ENCODE data around the gene SLC25A39. TPM values are rescaled to one million over a fixed set of nuclear protein-coding genes. Genes with fewer than 3 reads are reported as not detected.
"Not testable (repeated sequence)": the region's sequence is repeated elsewhere in the genome, so short reads cannot be mapped to it uniquely, and the experiment has no call there.

The SLC25A39 gene, protein sequence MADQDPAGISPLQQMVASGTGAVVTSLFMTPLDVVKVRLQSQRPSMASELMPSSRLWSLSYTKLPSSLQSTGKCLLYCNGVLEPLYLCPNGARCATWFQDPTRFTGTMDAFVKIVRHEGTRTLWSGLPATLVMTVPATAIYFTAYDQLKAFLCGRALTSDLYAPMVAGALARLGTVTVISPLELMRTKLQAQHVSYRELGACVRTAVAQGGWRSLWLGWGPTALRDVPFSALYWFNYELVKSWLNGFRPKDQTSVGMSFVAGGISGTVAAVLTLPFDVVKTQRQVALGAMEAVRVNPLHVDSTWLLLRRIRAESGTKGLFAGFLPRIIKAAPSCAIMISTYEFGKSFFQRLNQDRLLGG
- total RNA-seq, result 65.2 TPM

DNA sequence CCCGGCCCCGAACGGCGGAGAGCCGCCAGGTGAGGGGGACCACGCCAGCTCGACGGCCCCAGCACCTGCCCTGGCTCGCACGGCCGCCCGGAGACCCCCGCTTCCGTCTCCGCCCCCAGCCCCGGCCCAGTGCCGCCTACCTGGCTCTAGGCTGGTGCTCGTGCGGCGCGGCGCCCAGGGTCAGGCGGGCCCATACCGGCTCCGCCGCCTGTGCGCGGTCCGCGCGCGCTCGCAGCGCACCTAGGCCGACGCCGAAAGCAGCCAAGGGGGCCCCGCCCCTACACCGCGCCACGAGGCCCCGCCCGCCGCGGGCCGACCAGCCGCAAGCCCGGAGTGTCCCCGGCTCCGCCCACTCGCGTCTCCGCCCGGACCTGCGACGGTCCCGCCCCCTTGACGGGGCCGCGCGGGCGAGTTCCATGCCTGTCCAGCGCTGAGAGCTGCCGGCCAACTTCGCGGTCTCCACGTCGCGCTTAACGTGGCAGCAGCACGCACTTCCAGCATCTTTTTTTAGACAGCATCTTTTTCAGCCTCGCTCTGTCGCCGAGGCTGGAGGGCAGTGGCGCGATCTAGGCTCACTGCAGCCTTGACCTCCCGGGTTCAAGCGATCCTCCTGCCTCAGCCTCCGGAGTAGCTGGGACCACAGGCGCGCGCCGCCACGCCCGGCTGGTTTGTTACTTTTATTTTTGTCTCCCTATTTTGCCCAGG lies at the start of gene SLC25A39:
Gene SLC25A39 (minus strand): TSS at position 253 of the 705 bp plus-strand sequence. CDS start 1,261 bp downstream, outside the sequence.
- no peaks in the 10 kb centered on the region for H3K27me3 ChIP-seq (ENCODE audit: control insufficient read depth in 3 of 3, insufficient read depth in 3 of 3, low read length in 3 of 3)
- H3K9ac ChIP-seq (ENCODE audit: low read depth in 1 of 3, low read length in 3 of 3), result peak within 1 kb of the TSS; percentile 79 to 92 (median 87)
- H3K4me1 ChIP-seq (ENCODE audit: control insufficient read depth in 3 of 3, insufficient read depth in 3 of 3, low read length in 3 of 3), result peaks cover 11 to 28% (median 19%) of the 10 kb centered on the region in 3 donors
- H3K4me3 ChIP-seq (ENCODE audit: low read length in 3 of 3), result peak within 1 kb of the TSS; percentile 79 to 92 (median 91)
- H3K27ac ChIP-seq (ENCODE audit: low read depth, low read length), result peak within 1 kb of the TSS; percentile 87
- H3K36me3 ChIP-seq (ENCODE audit: control insufficient read depth in 3 of 3, insufficient read depth in 3 of 3, low read length in 3 of 3), result peaks cover 24 to 27% (median 25%) of the 10 kb centered on the region in 3 donors
- H3K9me3 ChIP-seq (ENCODE audit: control insufficient read depth in 3 of 3, low read length in 3 of 3), result no peaks in the 10 kb centered on the region

DNA sequence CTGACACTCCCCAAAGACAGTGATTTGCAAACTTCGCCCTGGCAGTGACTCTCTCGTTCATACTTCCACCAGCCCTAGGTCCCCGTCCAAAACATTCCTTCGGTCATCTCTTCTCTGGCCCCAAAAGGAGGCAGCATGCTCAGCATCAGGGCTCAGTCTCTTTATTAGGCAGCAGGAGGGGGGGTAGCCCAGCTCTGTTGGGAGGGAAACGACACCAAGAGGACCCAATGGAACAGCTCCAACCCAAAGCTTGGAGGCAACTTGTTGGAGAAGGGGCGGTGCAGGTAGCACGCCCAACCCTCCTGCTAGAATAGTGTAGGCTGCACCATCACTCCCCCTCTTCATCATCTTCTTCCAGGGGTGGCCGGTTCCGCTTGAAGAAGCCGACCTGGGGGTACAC lies 47.4 kb upstream of the SLC25A39 start:
- Histone ChIP-seq H3K27me3 (ENCODE audit: control insufficient read depth in 3 of 3, insufficient read depth in 3 of 3, low read length in 3 of 3) (peaks cover 25 to 48% (median 31%) of the 10 kb centered on the region in 3 donors), H3K36me3 (ENCODE audit: control insufficient read depth in 3 of 3, insufficient read depth in 3 of 3, low read length in 3 of 3) (no peaks in the 10 kb centered on the region), H3K4me1 (ENCODE audit: control insufficient read depth in 3 of 3, insufficient read depth in 3 of 3, low read length in 3 of 3) (peaks cover 0 to 5% (median 0%) of the 10 kb centered on the region in 3 donors), H3K9me3 (ENCODE audit: control insufficient read depth in 3 of 3, low read length in 3 of 3) (no peaks in the 10 kb centered on the region), H3K27ac (ENCODE audit: low read depth, low read length) (no peak overlapping the region), H3K9ac (ENCODE audit: low read depth in 1 of 3, low read length in 3 of 3) (no peak overlapping the region), H3K4me3 (ENCODE audit: low read length in 3 of 3) (no peak overlapping the region)

DNA sequence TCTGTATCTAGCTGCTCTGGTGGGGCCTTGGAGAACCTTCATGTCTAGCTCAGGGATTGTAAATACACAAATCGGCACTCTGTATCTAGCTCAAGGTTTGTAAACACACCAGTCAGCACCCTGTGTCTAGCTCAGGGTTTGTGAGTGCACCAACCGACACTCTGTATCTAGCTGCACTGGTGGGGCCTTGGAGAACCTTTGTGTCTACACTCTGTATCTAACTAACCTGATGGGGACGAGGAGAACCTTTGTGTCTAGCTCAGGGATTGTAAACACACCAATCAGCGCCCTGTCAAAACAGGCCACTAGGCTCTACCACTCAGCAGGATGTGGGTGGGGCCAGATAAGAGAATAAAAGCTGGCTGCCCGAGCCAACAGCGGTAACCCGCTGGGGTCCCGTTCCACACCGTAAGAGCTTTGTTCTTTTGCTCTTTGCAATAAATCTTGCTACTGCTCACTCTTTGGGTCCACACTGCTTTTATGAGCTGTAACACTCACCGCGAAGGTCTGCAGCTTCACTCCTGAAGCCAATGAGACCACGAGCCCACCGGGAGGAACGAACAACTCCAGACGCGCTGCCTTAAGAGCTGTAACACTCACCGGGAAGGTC lies 44.9 kb upstream of the SLC25A39 start:
- H3K9ac ChIP-seq (ENCODE audit: low read depth in 1 of 3, low read length in 3 of 3); H3K36me3 ChIP-seq (ENCODE audit: control insufficient read depth in 3 of 3, insufficient read depth in 3 of 3, low read length in 3 of 3); H3K4me1 ChIP-seq (ENCODE audit: control insufficient read depth in 3 of 3, insufficient read depth in 3 of 3, low read length in 3 of 3); H3K9me3 ChIP-seq (ENCODE audit: control insufficient read depth in 3 of 3, low read length in 3 of 3); H3K4me3 ChIP-seq (ENCODE audit: low read length in 3 of 3); H3K27ac ChIP-seq (ENCODE audit: low read depth, low read length): not testable (repeated sequence)
- peaks cover 16 to 37% (median 32%) of the 10 kb centered on the region in 3 donors for H3K27me3 ChIP-seq (ENCODE audit: control insufficient read depth in 3 of 3, insufficient read depth in 3 of 3, low read length in 3 of 3)

DNA sequence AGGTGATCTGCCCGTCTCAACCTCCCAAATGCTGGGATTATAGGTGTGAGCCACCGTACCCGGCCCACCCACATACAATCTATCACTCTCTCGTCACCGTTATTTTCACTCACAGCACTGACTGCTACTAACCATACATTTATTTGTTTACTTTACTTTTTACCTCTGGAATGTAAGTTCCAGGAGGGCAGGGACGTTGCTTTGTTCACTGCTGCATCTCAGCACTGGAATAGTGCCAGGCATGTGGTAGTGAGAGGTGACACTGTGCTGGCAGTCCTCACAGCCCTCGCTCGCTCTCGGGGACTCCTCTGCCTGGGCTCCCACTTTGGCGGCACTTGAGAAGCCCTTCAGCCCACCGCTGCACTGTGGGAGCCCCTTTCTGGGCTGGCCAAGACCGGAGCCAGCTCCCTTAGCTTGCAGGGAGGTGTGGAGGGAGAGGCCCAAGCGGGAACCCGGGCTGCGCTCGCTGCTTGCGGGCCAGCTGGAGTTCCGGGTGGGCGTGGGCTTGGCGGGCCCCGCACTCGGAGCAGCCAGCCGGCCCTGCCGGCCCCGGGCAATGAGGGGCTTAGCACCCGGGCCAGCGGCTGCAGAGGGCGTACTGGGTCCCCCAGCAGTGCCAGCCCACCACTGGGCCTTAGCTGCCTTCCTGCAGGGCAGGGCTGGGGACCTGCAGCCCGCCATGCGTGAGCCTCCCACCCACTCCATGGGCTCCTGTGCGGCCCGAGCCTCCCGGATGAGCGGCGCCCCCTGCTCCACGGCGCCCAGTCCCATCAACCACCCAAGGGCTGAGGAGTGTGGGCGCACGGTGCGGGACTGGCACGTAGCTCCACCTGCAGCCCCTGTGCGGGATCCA lies 44.0 kb upstream of the SLC25A39 start:
- H3K9me3 ChIP-seq (ENCODE audit: control insufficient read depth in 3 of 3, low read length in 3 of 3); H3K9ac ChIP-seq (ENCODE audit: low read depth in 1 of 3, low read length in 3 of 3): not testable (repeated sequence)

DNA sequence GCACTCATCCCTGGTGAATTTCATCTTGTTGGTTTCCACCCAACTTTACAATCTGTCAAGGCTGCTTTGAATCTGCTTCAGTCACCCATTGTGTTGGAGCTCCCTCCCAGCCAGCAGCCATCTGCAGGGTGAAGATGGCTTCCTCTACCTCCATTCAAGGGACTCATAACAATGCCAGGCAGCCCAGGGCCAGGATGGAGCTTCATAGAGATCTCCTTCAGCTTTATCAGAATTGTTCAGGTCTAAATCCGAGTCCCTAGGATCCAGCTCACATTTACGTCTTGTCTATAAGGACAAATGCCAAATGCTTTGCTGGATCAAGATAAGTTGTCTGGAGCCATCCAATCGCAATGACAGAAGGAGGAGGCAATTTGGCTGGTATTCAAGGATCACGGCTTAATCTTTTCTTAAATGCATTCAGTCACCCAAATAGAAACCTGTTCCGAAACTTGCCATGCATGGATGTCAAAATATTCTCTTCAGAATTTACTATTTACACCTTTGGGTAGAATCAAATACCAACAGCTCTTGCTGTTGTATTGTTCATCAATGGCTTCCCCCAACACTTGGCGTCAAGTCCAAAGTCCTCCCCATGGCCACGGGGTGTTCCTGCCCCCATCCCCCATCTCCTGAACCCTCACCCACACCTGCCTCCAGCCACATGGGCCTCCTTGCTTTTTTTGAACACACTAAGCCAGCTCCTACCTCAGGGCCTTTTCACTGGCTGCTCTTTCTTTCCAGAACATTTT lies 42.8 kb upstream of the SLC25A39 start:
- Histone ChIP-seq H3K36me3 (ENCODE audit: control insufficient read depth in 3 of 3, insufficient read depth in 3 of 3, low read length in 3 of 3) (no peaks in the 10 kb centered on the region), H3K9ac (ENCODE audit: low read depth in 1 of 3, low read length in 3 of 3) (no peak overlapping the region), H3K4me1 (ENCODE audit: control insufficient read depth in 3 of 3, insufficient read depth in 3 of 3, low read length in 3 of 3) (peaks cover 0 to 5% (median 0%) of the 10 kb centered on the region in 3 donors), H3K4me3 (ENCODE audit: low read length in 3 of 3) (no peak overlapping the region), H3K9me3 (ENCODE audit: control insufficient read depth in 3 of 3, low read length in 3 of 3) (no peaks in the 10 kb centered on the region), H3K27me3 (ENCODE audit: control insufficient read depth in 3 of 3, insufficient read depth in 3 of 3, low read length in 3 of 3) (peaks cover 6 to 28% (median 27%) of the 10 kb centered on the region in 3 donors), H3K27ac (ENCODE audit: low read depth, low read length) (no peak overlapping the region)

More for the DNA sequence above, 44.0 kb upstream of the SLC25A39 start:
- H3K36me3 ChIP-seq (ENCODE audit: control insufficient read depth in 3 of 3, insufficient read depth in 3 of 3, low read length in 3 of 3); H3K27ac ChIP-seq (ENCODE audit: low read depth, low read length); H3K4me3 ChIP-seq (ENCODE audit: low read length in 3 of 3); H3K4me1 ChIP-seq (ENCODE audit: control insufficient read depth in 3 of 3, insufficient read depth in 3 of 3, low read length in 3 of 3): not testable (repeated sequence)
- peaks cover 8 to 31% (median 28%) of the 10 kb centered on the region in 3 donors for H3K27me3 ChIP-seq (ENCODE audit: control insufficient read depth in 3 of 3, insufficient read depth in 3 of 3, low read length in 3 of 3)

DNA sequence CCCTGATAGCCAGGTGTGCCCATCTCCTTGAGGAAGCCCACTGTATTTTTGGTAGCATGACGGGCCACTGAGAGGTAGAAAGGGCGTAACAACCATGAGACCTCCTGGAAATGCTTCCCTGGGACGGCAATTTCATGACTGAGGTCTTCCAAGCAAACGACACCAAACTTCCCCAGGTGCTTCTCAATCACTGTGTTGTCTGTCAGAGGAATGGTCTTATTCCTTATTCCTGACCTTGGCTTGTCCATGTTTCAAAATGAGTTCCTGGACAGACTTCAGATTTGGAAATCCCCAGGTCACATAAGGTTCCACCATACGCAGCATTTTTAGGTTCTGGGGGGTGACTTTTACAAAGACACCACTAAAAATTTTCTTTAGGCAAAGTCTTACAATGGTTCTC lies 40.4 kb upstream of the SLC25A39 start:
- peaks cover 13 to 29% (median 15%) of the 10 kb centered on the region in 3 donors for H3K27me3 ChIP-seq (ENCODE audit: control insufficient read depth in 3 of 3, insufficient read depth in 3 of 3, low read length in 3 of 3)
- not testable (repeated sequence) for H3K9ac ChIP-seq (ENCODE audit: low read depth in 1 of 3, low read length in 3 of 3); H3K9me3 ChIP-seq (ENCODE audit: control insufficient read depth in 3 of 3, low read length in 3 of 3); H3K4me3 ChIP-seq (ENCODE audit: low read length in 3 of 3); H3K4me1 ChIP-seq (ENCODE audit: control insufficient read depth in 3 of 3, insufficient read depth in 3 of 3, low read length in 3 of 3); H3K36me3 ChIP-seq (ENCODE audit: control insufficient read depth in 3 of 3, insufficient read depth in 3 of 3, low read length in 3 of 3); H3K27ac ChIP-seq (ENCODE audit: low read depth, low read length)

DNA sequence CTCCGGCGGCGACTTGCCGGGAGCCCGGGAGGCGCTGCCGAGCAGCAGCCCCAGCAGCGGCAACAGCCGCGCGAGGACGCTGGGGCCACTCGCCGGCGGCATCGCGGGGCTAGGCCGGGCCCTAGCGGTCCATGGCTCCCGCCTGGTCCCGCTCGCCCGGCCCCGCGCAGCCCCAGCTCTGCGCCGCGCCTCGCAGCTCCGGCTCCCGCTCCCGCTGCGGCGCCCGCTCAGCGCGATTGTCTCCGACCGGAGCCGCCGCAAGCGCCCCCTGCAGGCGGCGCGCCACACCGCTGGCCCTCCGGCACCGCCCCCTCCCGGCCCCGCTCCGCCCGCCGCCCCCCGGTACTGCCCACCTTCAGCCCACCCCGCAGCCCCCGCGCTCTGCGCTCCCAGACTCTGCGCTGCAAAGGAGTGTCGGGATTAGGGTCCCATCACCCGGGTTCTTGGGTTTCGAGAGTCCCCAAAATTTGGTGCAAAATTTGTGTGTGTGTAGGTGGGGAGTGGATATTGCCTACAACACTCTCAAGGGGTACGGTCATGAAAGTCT lies 39.1 kb upstream of the SLC25A39 start, which contains the start of gene FAM171A2:
Gene FAM171A2 (minus strand): TSS at position 241 of the 547 bp plus-strand sequence. CDS start 139 bp downstream, at position 102.
- Histone ChIP-seq H3K9me3 (ENCODE audit: control insufficient read depth in 3 of 3, low read length in 3 of 3) (no peaks in the 10 kb centered on the region), H3K27ac (ENCODE audit: low read depth, low read length) (no peak within 1 kb of the TSS)

DNA sequence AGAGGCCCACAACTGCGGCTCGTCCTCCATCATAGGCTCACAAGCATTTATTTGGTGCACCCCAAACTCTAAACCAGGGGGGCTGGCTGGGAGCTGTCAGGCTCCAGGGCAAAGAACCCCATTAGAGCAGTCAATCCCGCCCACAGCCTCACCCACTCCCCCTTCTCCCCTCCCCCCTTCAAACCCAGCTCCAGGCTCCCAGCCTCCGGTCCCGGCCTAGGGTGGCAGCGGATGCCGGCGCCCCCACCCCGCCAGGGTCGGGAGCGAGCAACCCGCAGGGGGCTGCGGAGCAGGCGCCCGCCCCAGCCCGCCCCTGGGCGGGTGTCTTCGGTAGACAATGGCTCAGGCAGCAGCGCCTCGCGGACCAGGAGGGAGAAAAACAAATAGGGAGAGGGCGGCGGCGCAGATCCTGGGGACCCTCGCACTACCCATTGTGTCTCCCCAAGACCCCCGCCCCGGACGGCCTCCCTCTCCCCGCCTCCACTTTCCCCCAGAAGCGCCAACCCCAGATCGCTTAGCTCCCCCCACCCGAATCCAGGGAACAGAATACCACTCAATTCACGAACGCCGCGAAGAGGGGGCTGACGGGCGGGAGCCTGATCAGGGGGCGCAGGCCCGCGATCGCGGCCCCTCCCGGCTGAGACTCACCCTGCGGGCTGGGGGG lies 38.5 kb upstream of the SLC25A39 start:
- Histone ChIP-seq H3K27me3 (ENCODE audit: control insufficient read depth in 3 of 3, insufficient read depth in 3 of 3, low read length in 3 of 3) (peaks cover 6 to 26% (median 18%) of the 10 kb centered on the region in 3 donors), H3K27ac (ENCODE audit: low read depth, low read length) (no peak overlapping the region), H3K4me1 (ENCODE audit: control insufficient read depth in 3 of 3, insufficient read depth in 3 of 3, low read length in 3 of 3) (peaks cover 0 to 5% (median 0%) of the 10 kb centered on the region in 3 donors), H3K36me3 (ENCODE audit: control insufficient read depth in 3 of 3, insufficient read depth in 3 of 3, low read length in 3 of 3) (no peaks in the 10 kb centered on the region), H3K9ac (ENCODE audit: low read depth in 1 of 3, low read length in 3 of 3) (peak overlapping the region in 1 of 3 donors; percentile 71), H3K9me3 (ENCODE audit: control insufficient read depth in 3 of 3, low read length in 3 of 3) (no peaks in the 10 kb centered on the region), H3K4me3 (ENCODE audit: low read length in 3 of 3) (peak overlapping the region; percentile 48 to 58 (median 54))

More for the DNA sequence above, 39.1 kb upstream of the SLC25A39 start, which contains the start of gene FAM171A2:
- peak within 1 kb of the TSS; percentile 48 to 58 (median 54) for H3K4me3 ChIP-seq (ENCODE audit: low read length in 3 of 3)
- H3K9ac ChIP-seq (ENCODE audit: low read depth in 1 of 3, low read length in 3 of 3), result peak within 1 kb of the TSS in 1 of 3 donors; percentile 71
- no peaks in the 10 kb centered on the region for H3K36me3 ChIP-seq (ENCODE audit: control insufficient read depth in 3 of 3, insufficient read depth in 3 of 3, low read length in 3 of 3)
- peaks cover 12 to 30% (median 18%) of the 10 kb centered on the region in 3 donors for H3K27me3 ChIP-seq (ENCODE audit: control insufficient read depth in 3 of 3, insufficient read depth in 3 of 3, low read length in 3 of 3)
- peaks cover 0 to 5% (median 0%) of the 10 kb centered on the region in 3 donors for H3K4me1 ChIP-seq (ENCODE audit: control insufficient read depth in 3 of 3, insufficient read depth in 3 of 3, low read length in 3 of 3)
